ENCODE results near the gene SF3B2.
"Not testable (repeated sequence)": the region's sequence is repeated elsewhere in the genome, so short reads cannot be mapped to it uniquely, and the experiment has no call there.

SF3B2 gene

GRCh38 chr11:66077927-66078326, 25.8 kb downstream of the SF3B2 start:
- FAIRE-seq, result no peak

- FAIRE-seq, result not testable (repeated sequence)
Observed at GRCh38 chr11:66078949-66079348, 26.8 kb downstream of the SF3B2 start.

GRCh38 chr11:66080055-66080817, 28.1 kb downstream of the SF3B2 start:
- FAIRE-seq, result no peak

- FAIRE-seq, result no peak
Observed at GRCh38 chr11:66081505-66081904, 29.3 kb downstream of the SF3B2 start.

GRCh38 chr11:66082946-66083698, 31.0 kb downstream of the SF3B2 start:
- FAIRE-seq, result no peak

- FAIRE-seq, result no peak
Observed at GRCh38 chr11:66083767-66084166, 31.6 kb downstream of the SF3B2 start.

GRCh38 chr11:66084821-66085475, 32.8 kb downstream of the SF3B2 start:
- FAIRE-seq, result no peak

- no peak for FAIRE-seq
Observed at GRCh38 chr11:66087148-66087908, 35.2 kb downstream of the SF3B2 start.

- no peak for FAIRE-seq
Observed at GRCh38 chr11:66089067-66089466, 36.9 kb downstream of the SF3B2 start.

GRCh38 chr11:66090288-66090687, 38.1 kb downstream of the SF3B2 start:
- no peak for FAIRE-seq

- FAIRE-seq, result not testable (repeated sequence)
Observed at GRCh38 chr11:66092125-66092524, 40.0 kb downstream of the SF3B2 start.

GRCh38 chr11:66099746-66100145, 47.6 kb downstream of the SF3B2 start:
- not testable (repeated sequence) for FAIRE-seq

- FAIRE-seq, result no peak
Observed at GRCh38 chr11:66100272-66101065, 48.3 kb downstream of the SF3B2 start.

- FAIRE-seq, result no peak
Observed at GRCh38 chr11:66101066-66101464, 48.9 kb downstream of the SF3B2 start.

GRCh38 chr11:66104057-66104638, 52.0 kb downstream of the SF3B2 start:
- FAIRE-seq, result no peak

GRCh38 chr11:66106786-66107599, 54.8 kb downstream of the SF3B2 start:
- FAIRE-seq, result no peak

GRCh38 chr11:66107600-66108510, 55.7 kb downstream of the SF3B2 start:
- no peak for FAIRE-seq

- no peak for FAIRE-seq
Observed at GRCh38 chr11:66109294-66109693, 57.1 kb downstream of the SF3B2 start.

GRCh38 chr11:66111158-66111557, 59.0 kb downstream of the SF3B2 start:
- FAIRE-seq, result no peak

All from colon (tissue), 2 donors.